Hematopoietic multipotent progenitor cell treated with erythropoietin and hydrocortisone succinate and interleukin-3 and kit ligand, for 17 days (in vitro differentiated cells): ENCODE data around the gene GALNT2.

ENCODE experiments used
- DNase-seq: peaks from one replicate; pipeline ENCODE4 v3.0.0-alpha.2; 2015; ENCODE audit warnings: low spot score

The GALNT2 gene

DNA sequence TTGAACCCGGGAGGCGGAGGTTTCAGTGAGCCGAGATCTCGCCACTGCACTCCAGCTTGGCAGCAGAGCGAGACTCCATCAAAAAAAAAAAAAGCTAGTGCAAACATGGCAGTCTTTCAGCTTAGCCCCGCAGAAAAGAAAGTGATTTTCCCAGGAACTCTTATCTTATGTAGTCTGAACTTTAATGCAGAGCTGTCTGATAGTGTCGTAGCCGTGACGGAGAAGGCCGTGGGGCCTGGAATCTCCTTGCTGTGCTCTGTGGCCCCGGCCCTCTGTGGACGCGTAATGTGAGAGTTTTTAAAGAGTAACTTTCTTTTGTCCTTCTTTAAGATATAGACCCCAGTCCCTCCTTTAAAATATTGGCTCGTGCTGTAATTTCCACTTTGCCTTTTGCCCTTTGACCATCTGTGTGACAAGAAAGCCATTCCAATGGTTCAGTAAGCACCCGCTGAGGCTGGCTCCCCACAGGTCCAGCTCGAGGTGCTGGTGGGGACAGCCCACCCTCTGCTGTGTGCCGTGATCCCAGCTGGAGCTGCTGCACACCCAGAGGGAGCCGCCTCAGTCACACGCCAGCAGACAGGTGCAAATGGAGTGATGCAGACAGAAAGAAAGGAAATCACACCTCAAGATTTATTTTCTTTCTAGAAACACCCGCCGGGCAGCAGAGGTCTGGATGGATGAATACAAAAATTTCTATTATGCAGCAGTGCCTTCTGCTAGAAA is 195.1 kb downstream of the GALNT2 start:
- no peak for DNase-seq

GRCh38 chr1:230262867-230263567 is 196.0 kb downstream of the GALNT2 start:
- DNase-seq = no peak

- no peak for DNase-seq
Observed at GRCh38 chr1:230263568-230264195, 196.6 kb downstream of the GALNT2 start.

DNA sequence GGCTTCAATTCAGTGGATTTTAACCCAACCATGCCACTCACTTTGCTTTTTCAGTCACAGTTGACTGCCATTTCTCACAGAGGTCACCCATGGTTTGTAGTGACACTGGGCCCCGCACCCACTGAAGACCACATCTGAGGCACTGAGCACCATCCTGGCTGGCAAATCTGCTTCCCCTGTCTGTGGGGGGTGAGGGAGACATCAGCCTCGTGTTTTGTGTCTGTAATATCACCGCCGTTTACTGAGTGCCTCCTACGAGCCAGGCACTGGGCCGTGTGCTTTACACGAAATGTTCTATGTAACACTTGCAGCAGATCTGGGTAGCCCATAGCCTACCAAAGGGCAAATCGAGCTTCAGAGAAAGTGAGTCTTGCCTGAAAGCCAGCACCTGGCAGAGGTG is 197.3 kb downstream of the GALNT2 start:
- DNase-seq = no peak

- DNase-seq = no peak
Observed at GRCh38 chr1:230265200-230266115, 198.4 kb downstream of the GALNT2 start.

GRCh38 chr1:230266456-230266855 is 199.4 kb downstream of the GALNT2 start:
- DNase-seq = no peak

DNA sequence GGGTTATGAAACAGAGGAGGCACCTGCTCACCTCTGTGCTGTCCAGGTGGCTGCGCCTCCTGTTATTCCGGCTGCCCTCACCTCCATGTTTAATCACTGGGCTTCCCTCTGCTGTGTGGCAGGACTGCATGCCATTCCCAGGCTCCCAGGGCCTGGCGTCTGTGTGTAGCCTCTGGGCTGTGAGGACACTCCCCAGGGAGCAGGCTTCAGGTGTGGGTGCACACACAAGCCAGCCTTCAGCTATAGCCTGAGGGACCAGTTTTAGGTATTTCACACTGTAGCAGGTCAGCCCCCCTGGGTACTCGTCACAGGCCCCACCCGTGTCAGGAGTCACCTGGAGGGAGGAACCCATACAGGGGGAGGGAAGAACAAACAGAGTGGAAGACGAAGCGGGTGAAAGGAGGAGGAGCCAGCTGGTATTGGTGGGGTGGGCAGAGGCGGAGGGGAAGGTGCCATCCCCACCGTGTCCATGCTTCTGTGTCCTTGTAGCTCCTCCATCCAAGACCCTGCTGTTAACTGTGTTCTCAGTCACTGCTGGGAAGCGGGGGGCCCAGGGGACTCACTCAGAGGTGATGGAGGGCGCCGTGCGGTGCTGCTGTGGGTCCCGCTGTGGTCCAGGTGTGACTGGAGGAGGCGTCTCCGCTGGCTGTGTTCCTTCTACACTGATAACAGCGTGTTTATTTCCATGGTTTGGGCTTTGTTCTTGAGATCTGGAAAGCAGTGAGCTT is 200.5 kb downstream of the GALNT2 start:
- DNase-seq = no peak

DNA sequence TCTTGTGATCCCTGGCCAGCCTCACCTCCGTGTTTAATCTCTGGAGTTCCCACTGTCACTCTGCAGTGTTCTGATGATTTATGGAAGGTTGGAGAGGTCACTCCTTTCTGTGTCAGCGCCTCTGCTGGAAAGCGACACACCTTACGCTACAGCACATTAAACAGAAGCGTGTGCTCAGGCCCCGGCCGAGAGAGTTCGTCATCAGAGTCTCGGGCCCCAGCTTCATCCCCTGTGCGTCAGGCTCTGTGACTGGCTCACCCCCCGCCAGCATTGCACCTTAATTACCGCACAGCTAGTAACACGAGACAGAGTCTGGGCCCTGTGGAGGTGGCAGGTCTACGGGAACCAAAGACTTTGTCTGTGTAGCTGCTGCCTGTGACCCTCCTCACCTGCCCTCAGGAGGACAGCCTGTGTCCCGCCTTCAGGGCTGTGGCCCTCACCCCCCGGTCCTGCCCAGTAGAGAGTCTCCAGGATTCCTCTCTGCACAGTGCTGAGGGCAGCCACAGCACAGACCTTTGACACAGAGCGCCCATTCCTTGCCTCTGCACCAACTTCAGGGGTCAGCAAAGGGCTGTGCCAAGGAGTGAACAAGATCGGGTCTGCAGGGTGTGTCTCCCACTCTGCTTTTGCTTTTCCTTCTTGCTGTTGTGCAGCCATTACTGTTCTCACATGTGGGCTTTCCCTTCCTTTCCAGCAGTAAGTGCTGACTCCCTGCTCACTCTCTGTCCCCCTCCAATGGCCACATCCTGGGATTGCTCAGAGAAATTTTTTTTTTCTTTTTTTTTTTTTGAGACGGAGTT is 201.5 kb downstream of the GALNT2 start:
- DNase-seq = peak; percentile 26

DNA sequence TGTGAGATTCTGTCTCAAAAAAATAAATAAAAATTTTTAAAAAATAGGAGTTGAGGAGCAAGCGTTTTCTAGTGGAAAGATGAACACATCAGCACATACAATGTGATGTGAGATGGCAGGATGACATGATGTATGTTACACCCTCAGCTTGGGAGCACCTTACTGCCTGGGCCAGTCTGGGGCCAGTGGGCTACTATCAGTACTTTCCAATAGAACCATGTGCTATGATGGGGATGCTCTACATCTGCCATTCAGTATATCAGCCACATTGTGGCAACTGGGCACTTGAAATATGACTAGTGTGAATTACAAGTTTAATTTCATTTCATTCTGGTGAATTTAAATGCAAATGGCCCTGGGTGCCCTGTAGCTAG is 203.1 kb downstream of the GALNT2 start:
- no peak for DNase-seq

DNA sequence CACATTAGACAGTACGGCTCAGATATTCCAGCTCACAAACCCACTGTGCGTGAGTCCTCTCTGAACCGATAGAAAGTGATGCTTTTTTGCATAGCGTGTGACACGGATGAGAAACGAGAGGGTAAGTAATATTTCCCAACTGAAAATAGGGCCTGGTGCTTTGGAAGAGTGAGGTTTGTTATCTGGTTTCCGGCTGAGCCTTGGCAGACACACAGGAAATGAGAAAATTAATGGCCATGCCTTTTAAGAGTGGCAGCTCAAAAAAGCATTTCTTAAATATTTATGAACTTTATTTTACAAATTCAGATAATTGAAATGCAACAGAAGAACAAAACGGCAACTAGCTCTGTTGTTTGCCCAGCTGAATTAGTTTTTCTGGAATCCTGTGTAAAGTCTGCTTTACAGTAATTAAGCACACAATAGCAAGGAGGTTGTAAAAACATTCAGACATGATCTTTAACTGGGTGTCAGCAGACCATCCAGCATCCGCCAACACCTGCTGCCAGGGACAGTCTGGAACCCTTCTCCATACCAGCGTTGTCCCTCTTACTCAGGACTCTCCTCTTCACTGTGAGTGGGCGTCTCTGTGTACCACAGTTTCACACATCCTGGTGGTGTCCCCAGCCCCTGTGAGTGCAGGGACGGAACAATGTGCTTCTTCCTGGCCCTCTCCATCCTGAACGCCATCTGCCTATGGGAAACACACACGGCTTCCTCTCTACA is 203.7 kb downstream of the GALNT2 start:
- DNase-seq = no peak

GRCh38 chr1:230271300-230272035 is 204.4 kb downstream of the GALNT2 start:
- no peak for DNase-seq

- no peak for DNase-seq
Observed at GRCh38 chr1:230272557-230272956, 205.5 kb downstream of the GALNT2 start.

GRCh38 chr1:230273141-230273710 is 206.2 kb downstream of the GALNT2 start:
- DNase-seq = no peak

- DNase-seq = no peak
Observed at GRCh38 chr1:230274254-230274653, 207.2 kb downstream of the GALNT2 start.

DNA sequence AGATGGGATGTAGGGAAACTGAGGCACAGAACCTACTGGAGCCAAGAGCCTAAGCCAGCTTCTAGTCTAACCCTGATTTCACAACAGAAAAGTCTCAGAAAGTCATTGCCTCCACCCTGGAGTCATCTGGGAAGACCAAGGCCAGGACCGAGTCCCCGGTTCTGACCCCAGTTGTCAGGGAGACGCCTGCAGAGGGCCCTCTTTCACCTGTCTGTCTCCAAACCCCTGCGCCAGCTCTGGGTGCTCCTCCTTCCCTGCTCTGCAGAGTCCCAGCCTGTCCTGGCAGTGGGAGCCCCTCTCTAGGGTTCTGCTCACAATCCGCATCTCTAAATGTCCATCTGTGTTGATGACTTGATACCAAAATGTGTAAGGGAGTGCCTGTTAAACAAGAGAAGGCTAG is 209.4 kb downstream of the GALNT2 start:
- DNase-seq = no peak

GRCh38 chr1:230277201-230278025 is 210.4 kb downstream of the GALNT2 start:
- no peak for DNase-seq

GRCh38 chr1:230278376-230278775 is 211.3 kb downstream of the GALNT2 start:
- DNase-seq = no peak
